22Rv1 (cell line): ENCODE results near the gene RYK.

Source experiments
- H3K27ac ChIP-seq: fragments of 450-650 bp; 2 replicates; pipeline ENCODE4 v1.5.1; 2017
- CTCF ChIP-seq: fragments of 450-650 bp; IDR thresholded peaks from 2 replicates; pipeline ENCODE4 v1.5.1; 2017; ENCODE audit warnings: mild to moderate bottlenecking
- ZFX ChIP-seq: fragments of 450-650 bp; IDR thresholded peaks from 2 replicates; pipeline ENCODE4 v1.6.1; 2017; ENCODE audit warnings: antibody characterized with exemption, borderline replicate concordance

The RYK gene

GRCh38 chr3:134144694-134145093 lies 106.0 kb downstream of the RYK start:
- no peak overlapping the region for H3K27ac ChIP-seq
- no peak for TF ChIP-seq CTCF
- no peak for TF ChIP-seq ZFX

- no peak overlapping the region for H3K27ac ChIP-seq
- TF ChIP-seq ZFX (no peak), CTCF (no peak)
Measured at GRCh38 chr3:134143828-134144401, 106.7 kb downstream of the RYK start.

- H3K27ac ChIP-seq: no peak overlapping the region
- no peak for TF ChIP-seq CTCF
- no peak for TF ChIP-seq ZFX
Measured at GRCh38 chr3:134136604-134137003, 114.1 kb downstream of the RYK start.

GRCh38 chr3:134134698-134135415 lies 115.8 kb downstream of the RYK start:
- TF ChIP-seq ZFX: no peak
- TF ChIP-seq CTCF: no peak
- no peak overlapping the region for H3K27ac ChIP-seq

GRCh38 chr3:134134240-134134639 lies 116.4 kb downstream of the RYK start:
- no peak overlapping the region for H3K27ac ChIP-seq
- no peak for TF ChIP-seq CTCF
- TF ChIP-seq ZFX: no peak

GRCh38 chr3:134132961-134133360 lies 117.7 kb downstream of the RYK start:
- H3K27ac ChIP-seq: no peak overlapping the region
- TF ChIP-seq CTCF (no peak), ZFX (no peak)

GRCh38 chr3:134126153-134126552 lies 124.5 kb downstream of the RYK start:
- no peak overlapping the region for H3K27ac ChIP-seq
- TF ChIP-seq CTCF (peak; percentile 21), ZFX (no peak)
